Embryonic facial prominence (tissue), 1 donor: Measurements from ENCODE around the gene MOB3B.

Experiments
- DNase-seq: peaks from one replicate; pipeline ENCODE4 v3.0.0-alpha.2; 2016; ENCODE audit errors: extremely low spot score

MOB3B gene

DNA sequence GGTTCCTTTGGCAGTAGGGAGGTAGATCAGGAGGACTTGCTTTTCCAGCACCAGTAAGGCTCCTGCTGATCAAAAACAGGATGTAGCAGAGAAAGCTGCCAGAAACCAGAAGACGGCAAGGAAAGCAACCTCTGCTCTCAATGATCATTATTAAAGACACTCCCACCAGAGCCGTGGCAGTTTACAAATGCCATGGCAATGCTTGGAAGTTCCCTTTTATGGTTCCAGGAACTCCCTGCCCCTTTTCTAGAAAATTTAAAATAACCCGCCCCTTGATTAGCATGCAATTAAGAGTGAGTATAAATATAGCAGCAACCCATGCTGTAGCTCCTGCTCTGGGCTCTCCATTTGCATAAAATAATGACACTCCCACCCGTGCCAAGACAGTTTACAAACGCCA lies 248.8 kb downstream of the MOB3B start:
- DNase-seq, result no peak

GRCh38 chr9:27280249-27280648 lies 249.4 kb downstream of the MOB3B start:
- DNase-seq, result no peak

DNA sequence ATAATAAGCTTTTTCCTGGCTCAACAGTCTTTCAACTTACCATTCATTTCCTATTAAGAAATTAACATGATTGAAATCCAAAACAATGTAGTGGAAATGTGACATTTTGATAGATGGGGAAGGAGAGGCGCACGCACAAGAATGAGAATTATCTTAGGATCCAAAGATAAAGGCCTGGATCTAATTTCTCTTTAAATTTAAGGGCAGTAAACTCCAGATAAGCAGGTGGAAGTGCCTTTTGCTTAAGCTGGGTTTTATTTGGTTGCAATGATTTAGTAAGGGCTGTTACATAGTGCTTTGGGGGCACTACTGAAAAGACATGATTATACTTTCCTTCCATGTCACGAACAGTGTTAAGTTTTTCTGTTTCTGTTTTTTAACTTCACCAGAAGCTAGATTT lies 250.0 kb downstream of the MOB3B start:
- no peak for DNase-seq

GRCh38 chr9:27278374-27278773 lies 251.2 kb downstream of the MOB3B start:
- DNase-seq, result no peak

- DNase-seq, result peak; percentile 31
Observed at GRCh38 chr9:27276193-27277030, 253.2 kb downstream of the MOB3B start.
